Measurements from ENCODE around the gene TESPA1.

The TESPA1 gene

DNA sequence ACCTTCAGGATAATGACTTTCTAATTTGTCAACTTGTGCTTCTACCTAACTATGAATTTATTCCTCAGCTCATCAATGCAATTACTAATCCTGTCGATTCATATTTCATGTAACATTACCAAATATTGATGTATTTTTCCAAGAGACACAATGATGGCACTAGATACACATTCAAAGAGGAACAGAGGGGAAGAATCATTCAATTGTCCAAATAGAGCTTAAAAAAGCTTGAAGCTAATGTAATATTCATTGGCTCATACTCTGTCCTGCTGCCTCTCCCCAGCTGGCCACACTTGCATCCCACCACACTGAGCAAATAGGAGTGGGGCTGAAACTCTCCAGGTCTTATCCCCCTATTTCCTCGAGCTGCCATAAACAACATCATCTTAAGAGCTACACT is 9.3 kb downstream of the TESPA1 start:
- TF ChIP-seq, protein P1, sequence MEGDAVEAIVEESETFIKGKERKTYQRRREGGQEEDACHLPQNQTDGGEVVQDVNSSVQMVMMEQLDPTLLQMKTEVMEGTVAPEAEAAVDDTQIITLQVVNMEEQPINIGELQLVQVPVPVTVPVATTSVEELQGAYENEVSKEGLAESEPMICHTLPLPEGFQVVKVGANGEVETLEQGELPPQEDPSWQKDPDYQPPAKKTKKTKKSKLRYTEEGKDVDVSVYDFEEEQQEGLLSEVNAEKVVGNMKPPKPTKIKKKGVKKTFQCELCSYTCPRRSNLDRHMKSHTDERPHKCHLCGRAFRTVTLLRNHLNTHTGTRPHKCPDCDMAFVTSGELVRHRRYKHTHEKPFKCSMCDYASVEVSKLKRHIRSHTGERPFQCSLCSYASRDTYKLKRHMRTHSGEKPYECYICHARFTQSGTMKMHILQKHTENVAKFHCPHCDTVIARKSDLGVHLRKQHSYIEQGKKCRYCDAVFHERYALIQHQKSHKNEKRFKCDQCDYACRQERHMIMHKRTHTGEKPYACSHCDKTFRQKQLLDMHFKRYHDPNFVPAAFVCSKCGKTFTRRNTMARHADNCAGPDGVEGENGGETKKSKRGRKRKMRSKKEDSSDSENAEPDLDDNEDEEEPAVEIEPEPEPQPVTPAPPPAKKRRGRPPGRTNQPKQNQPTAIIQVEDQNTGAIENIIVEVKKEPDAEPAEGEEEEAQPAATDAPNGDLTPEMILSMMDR (IDR thresholded peaks at IDR 0.05; ENCODE audit: extremely low read depth, insufficient read depth, missing control alignments), result no peak
- in situ Hi-C loops (cut with MboI; ENCODE audit: low pct_unique_long_range_greater_than_20kb, low sequenced_read_pairs, unreplicated experiment), result loop anchor here (25.0 kb wide), 1 partner anchor 662 kb away; the partner anchor contains the start of gene OR10P1
- DNase-seq (ENCODE audit: low spot score), result no peak

DNA sequence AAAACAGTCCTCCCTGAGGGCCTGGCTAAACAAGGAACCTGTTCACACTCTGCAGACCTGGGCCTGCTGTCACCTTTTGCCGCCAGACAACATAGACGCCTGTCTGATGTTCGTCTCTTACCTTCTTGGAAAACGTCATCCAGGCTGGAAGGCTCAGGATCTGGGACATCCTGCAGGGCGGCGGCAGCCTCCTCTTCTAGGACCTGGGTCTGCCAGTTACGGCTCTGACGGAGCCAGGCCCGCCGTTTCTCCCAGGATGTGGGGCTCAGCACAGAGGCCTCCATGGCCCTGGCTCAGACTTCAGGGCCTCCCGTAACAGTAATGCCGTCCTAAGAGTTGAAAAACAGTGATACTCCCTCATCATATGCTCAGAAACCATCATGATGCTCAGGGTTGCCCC is 10.3 kb downstream of the TESPA1 start:
- no peak for DNase-seq (ENCODE audit: low spot score)
- TF ChIP-seq, protein P1 (IDR thresholded peaks at IDR 0.05; ENCODE audit: extremely low read depth, insufficient read depth, missing control alignments), result no peak
- in situ Hi-C loops (cut with MboI; ENCODE audit: low pct_unique_long_range_greater_than_20kb, low sequenced_read_pairs, unreplicated experiment), result loop anchor here (25.0 kb wide), 1 partner anchor 237 kb away; no protein-coding TSS in a partner anchor

DNA sequence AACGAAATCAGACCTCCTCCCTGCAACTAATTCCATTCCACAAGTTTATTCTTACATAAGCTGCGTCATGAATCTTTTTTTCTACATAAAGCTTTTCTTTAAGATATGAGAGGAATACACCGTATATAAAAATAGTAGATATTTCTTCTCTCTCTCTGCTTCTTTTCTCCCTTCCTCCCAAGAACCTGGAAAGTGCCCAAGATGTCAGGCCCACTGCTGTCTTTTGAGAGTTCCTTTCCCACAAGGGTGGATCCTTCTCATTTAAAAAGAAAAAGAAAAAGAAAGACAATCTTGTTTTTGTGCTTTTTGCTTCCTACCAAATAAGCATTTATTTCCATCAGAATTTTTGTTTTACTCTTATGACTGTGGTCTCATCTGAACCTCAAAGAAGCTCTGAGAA is 11.0 kb downstream of the TESPA1 start:
- TF ChIP-seq, protein P1 (IDR thresholded peaks at IDR 0.05; ENCODE audit: extremely low read depth, insufficient read depth, missing control alignments), result no peak
- in situ Hi-C loops (cut with MboI; ENCODE audit: low pct_unique_long_range_greater_than_20kb, low sequenced_read_pairs, unreplicated experiment), result loop anchor here (25.0 kb wide), 1 partner anchor 236 kb away; no protein-coding TSS in a partner anchor
- no peak for DNase-seq (ENCODE audit: low spot score)

DNA sequence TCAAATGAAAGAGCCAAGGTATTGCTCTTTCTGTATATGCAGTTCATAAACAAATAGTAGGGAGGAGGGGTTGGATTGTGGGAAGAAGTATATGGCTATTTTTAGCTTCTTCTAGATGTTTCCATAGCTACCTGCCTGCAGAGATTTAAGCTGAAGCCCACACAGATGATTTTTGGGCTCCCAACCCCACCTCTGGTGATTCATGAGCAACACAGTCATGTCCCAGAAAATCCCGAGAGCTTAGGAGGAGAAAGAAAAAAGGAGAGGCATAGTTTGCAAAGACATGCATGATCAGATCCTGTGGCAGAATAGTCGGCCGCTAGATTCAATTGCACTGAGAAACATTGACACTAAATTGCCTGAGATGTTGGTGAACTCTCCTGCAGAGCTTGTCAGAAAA is 13.8 kb downstream of the TESPA1 start:
- no peak for DNase-seq (ENCODE audit: low spot score)
- in situ Hi-C loops (cut with MboI; ENCODE audit: low pct_unique_long_range_greater_than_20kb, low sequenced_read_pairs, unreplicated experiment), result loop anchor here (25.0 kb wide), 1 partner anchor 233 kb away; no protein-coding TSS in a partner anchor
- TF ChIP-seq, protein P1 (IDR thresholded peaks at IDR 0.05; ENCODE audit: extremely low read depth, insufficient read depth, missing control alignments), result no peak

DNA sequence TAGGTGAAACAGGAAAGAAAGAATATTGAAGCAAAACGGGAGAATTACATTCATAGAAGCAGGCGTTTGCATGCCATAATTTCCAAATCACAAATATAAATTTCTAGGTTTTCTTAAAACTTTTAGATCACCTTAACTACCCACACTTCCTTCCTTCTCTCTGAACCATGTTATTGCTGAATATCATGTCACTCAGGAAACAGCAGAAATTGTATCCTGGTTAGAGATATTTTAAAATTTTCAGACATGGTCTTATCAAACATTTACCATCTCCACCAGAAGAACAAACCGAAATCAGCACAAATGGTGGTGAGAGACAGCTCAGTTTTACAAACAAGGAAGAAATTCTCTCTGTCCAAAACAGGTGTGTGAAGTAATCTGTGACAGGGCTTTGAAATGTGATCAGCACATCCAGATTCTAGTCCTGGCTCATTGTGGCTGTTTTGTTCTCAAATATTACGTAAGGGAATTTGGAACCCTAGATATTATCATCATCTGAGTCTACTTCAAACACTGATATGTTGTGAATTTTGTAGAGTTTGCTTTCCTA is 16.3 kb downstream of the TESPA1 start:
- in situ Hi-C loops (cut with MboI; ENCODE audit: low pct_unique_long_range_greater_than_20kb, low sequenced_read_pairs, unreplicated experiment), result loop anchor here (25.0 kb wide), 1 partner anchor 231 kb away; no protein-coding TSS in a partner anchor
- no peak for DNase-seq (ENCODE audit: low spot score)
- TF ChIP-seq, protein P1 (IDR thresholded peaks at IDR 0.05; ENCODE audit: extremely low read depth, insufficient read depth, missing control alignments), result no peak

DNA sequence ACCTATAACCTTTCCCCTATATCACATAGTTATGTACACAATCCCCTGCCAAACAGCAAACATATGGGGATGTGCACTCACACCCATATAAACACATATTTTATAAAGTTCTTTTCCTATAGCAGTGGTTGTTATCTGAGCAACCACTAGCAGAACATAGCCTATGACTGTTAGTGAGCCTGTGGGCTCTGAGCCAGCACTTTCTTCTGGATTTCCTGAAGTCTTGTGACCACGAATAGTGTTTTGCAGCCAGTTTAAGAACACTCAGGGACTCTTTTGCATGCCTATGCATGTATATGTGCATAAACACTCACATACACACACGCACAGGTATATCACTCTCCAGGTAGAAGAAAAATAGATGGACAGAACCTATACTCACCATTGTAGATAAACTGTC is 17.1 kb downstream of the TESPA1 start:
- TF ChIP-seq, protein P1 (IDR thresholded peaks at IDR 0.05; ENCODE audit: extremely low read depth, insufficient read depth, missing control alignments), result no peak
- no peak for DNase-seq (ENCODE audit: low spot score)
- in situ Hi-C loops (cut with MboI; ENCODE audit: low pct_unique_long_range_greater_than_20kb, low sequenced_read_pairs, unreplicated experiment), result loop anchor here (25.0 kb wide), 1 partner anchor 230 kb away; no protein-coding TSS in a partner anchor

Measured in GM13977 (cell line).